ENCODE measurements around the gene CSRNP2.
"Not testable (repeated sequence)": the region's sequence is repeated elsewhere in the genome, so short reads cannot be mapped to it uniquely, and the experiment has no call there.

Gene CSRNP2

GRCh38 chr12:51083126-51083833 is at the start of gene CSRNP2:
Gene CSRNP2 (minus strand): TSS chr12:51083596. CDS start chr12:51076561, 7,035 bp downstream.
- peak; percentile 100 for DNase-seq

GRCh38 chr12:51132693-51133092 is 49.3 kb upstream of the CSRNP2 start:
- DNase-seq, result no peak

GRCh38 chr12:51131745-51132521 is 48.5 kb upstream of the CSRNP2 start:
- no peak for DNase-seq

GRCh38 chr12:51128919-51129318 is 45.5 kb upstream of the CSRNP2 start:
- no peak for DNase-seq

- DNase-seq, result no peak
Observed at GRCh38 chr12:51127050-51127729, 43.8 kb upstream of the CSRNP2 start.

- no peak for DNase-seq
Observed at GRCh38 chr12:51126297-51126696, 42.9 kb upstream of the CSRNP2 start.

GRCh38 chr12:51124504-51124903 is 41.1 kb upstream of the CSRNP2 start:
- DNase-seq, result no peak

GRCh38 chr12:51122844-51123243 is 39.4 kb upstream of the CSRNP2 start:
- DNase-seq, result no peak

GRCh38 chr12:51118706-51119105 is 35.3 kb upstream of the CSRNP2 start:
- DNase-seq, result peak; percentile 73

GRCh38 chr12:51115533-51115932 is 32.1 kb upstream of the CSRNP2 start:
- DNase-seq, result no peak

GRCh38 chr12:51108136-51108535 is 24.7 kb upstream of the CSRNP2 start:
- no peak for DNase-seq

GRCh38 chr12:51103977-51104376 is 20.6 kb upstream of the CSRNP2 start:
- no peak for DNase-seq

- DNase-seq, result no peak
Observed at GRCh38 chr12:51098611-51099010, 15.2 kb upstream of the CSRNP2 start.

GRCh38 chr12:51090705-51091229 is 7.4 kb upstream of the CSRNP2 start:
- DNase-seq, result no peak

- no peak for DNase-seq
Observed at GRCh38 chr12:51087818-51088217, 4.4 kb upstream of the CSRNP2 start.

- no peak for DNase-seq
Observed at GRCh38 chr12:51086933-51087332, 3.5 kb upstream of the CSRNP2 start.

- no peak for DNase-seq
Observed at GRCh38 chr12:51085757-51086156, 2.4 kb upstream of the CSRNP2 start.

- peak; percentile 83 for DNase-seq
Observed at GRCh38 chr12:51082561-51083125, 753 bp downstream of the CSRNP2 start.

- DNase-seq, result no peak
Observed at GRCh38 chr12:51081421-51081820, 2.0 kb downstream of the CSRNP2 start.

GRCh38 chr12:51080136-51080535 is 3.3 kb downstream of the CSRNP2 start:
- no peak for DNase-seq

GRCh38 chr12:51078866-51079265 is 4.5 kb downstream of the CSRNP2 start:
- not testable (repeated sequence) for DNase-seq

GRCh38 chr12:51078346-51078745 is 5.0 kb downstream of the CSRNP2 start:
- not testable (repeated sequence) for DNase-seq

GRCh38 chr12:51077930-51078329 is 5.5 kb downstream of the CSRNP2 start:
- peak; percentile 90 for DNase-seq

Measured in islet precursor cell (in vitro differentiated cells).